HL-60 (cell line): ENCODE results near the gene SLC23A2.

ENCODE experiments used
- DNase-seq, 2 experiments: peaks; one replicate each; pipeline ENCODE4 v3.0.0-alpha.2; 2010 to 2020; ENCODE audit warnings: low read depth in 1 of 2, low spot score in 1 of 2
- H3K27ac ChIP-seq: fragments of 250-450 bp; sonication (Bioruptor Pico); replicated peaks from 2 replicates; pipeline ENCODE4 v1.5.1; 2020; ENCODE audit warnings: mild to moderate bottlenecking, moderate library complexity
- H3K27me3 ChIP-seq: fragments of 250-450 bp; sonication (Bioruptor Pico); 2 replicates; pipeline ENCODE4 v1.5.1; 2021; ENCODE audit warnings: mild to moderate bottlenecking, moderate library complexity; ENCODE audit not compliant: insufficient read depth, poor library complexity, severe bottlenecking
- H3K4me3 ChIP-seq: replicated peaks from 2 replicates; pipeline ENCODE4 v1.5.1; 2011; ENCODE audit warnings: mild to moderate bottlenecking, control low read depth, low read length; ENCODE audit not compliant: insufficient read depth
- GABPA ChIP-seq: IDR thresholded peaks from 2 replicates; pipeline ENCODE4 v1.6.1; 2012; ENCODE audit warnings: low read depth
- POLR2AphosphoS5 ChIP-seq: IDR thresholded peaks from 2 replicates; pipeline ENCODE4 v1.6.1; 2012; ENCODE audit warnings: low read depth
- SPI1 ChIP-seq: IDR thresholded peaks from 2 replicates; pipeline ENCODE4 v1.6.1; 2012; ENCODE audit warnings: low read depth, mild to moderate bottlenecking, borderline replicate concordance
- TF ChIP-seq, protein P1 (sequence below): IDR thresholded peaks from one replicate; pipeline ENCODE4 v1.5.1; 2011; ENCODE audit warnings: low read length, control low read depth, inconsistent platforms; ENCODE audit not compliant: insufficient read depth
- TF ChIP-seq, protein P2 (sequence below): IDR thresholded peaks from 2 replicates; pipeline ENCODE4 v1.6.1; 2012; ENCODE audit warnings: low read depth; ENCODE audit not compliant: insufficient replicate concordance

The SLC23A2 gene

GRCh38 chr20:4972506-4973251 is 28.6 kb downstream of the SLC23A2 start:
- TF ChIP-seq, protein P1, sequence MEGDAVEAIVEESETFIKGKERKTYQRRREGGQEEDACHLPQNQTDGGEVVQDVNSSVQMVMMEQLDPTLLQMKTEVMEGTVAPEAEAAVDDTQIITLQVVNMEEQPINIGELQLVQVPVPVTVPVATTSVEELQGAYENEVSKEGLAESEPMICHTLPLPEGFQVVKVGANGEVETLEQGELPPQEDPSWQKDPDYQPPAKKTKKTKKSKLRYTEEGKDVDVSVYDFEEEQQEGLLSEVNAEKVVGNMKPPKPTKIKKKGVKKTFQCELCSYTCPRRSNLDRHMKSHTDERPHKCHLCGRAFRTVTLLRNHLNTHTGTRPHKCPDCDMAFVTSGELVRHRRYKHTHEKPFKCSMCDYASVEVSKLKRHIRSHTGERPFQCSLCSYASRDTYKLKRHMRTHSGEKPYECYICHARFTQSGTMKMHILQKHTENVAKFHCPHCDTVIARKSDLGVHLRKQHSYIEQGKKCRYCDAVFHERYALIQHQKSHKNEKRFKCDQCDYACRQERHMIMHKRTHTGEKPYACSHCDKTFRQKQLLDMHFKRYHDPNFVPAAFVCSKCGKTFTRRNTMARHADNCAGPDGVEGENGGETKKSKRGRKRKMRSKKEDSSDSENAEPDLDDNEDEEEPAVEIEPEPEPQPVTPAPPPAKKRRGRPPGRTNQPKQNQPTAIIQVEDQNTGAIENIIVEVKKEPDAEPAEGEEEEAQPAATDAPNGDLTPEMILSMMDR, result no peak
- TF ChIP-seq POLR2AphosphoS5 (no peak), GABPA (no peak), SPI1 (no peak)
- no peak overlapping the region for H3K4me3 ChIP-seq
- no peak for DNase-seq
- H3K27me3 ChIP-seq, result no peaks in the 10 kb centered on the region
- H3K27ac ChIP-seq, result peak overlapping the region; percentile 32

- no peak overlapping the region for H3K27ac ChIP-seq
- no peaks in the 10 kb centered on the region for H3K27me3 ChIP-seq
- TF ChIP-seq, protein P2, sequence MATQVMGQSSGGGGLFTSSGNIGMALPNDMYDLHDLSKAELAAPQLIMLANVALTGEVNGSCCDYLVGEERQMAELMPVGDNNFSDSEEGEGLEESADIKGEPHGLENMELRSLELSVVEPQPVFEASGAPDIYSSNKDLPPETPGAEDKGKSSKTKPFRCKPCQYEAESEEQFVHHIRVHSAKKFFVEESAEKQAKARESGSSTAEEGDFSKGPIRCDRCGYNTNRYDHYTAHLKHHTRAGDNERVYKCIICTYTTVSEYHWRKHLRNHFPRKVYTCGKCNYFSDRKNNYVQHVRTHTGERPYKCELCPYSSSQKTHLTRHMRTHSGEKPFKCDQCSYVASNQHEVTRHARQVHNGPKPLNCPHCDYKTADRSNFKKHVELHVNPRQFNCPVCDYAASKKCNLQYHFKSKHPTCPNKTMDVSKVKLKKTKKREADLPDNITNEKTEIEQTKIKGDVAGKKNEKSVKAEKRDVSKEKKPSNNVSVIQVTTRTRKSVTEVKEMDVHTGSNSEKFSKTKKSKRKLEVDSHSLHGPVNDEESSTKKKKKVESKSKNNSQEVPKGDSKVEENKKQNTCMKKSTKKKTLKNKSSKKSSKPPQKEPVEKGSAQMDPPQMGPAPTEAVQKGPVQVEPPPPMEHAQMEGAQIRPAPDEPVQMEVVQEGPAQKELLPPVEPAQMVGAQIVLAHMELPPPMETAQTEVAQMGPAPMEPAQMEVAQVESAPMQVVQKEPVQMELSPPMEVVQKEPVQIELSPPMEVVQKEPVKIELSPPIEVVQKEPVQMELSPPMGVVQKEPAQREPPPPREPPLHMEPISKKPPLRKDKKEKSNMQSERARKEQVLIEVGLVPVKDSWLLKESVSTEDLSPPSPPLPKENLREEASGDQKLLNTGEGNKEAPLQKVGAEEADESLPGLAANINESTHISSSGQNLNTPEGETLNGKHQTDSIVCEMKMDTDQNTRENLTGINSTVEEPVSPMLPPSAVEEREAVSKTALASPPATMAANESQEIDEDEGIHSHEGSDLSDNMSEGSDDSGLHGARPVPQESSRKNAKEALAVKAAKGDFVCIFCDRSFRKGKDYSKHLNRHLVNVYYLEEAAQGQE, result no peak
- TF ChIP-seq GABPA, result no peak
- TF ChIP-seq POLR2AphosphoS5, result no peak
- no peak for TF ChIP-seq SPI1
- TF ChIP-seq, protein P1, result no peak
- DNase-seq, result no peak
- H3K4me3 ChIP-seq, result no peak overlapping the region
Observed at GRCh38 chr20:4971064-4971463, 30.2 kb downstream of the SLC23A2 start.

DNA sequence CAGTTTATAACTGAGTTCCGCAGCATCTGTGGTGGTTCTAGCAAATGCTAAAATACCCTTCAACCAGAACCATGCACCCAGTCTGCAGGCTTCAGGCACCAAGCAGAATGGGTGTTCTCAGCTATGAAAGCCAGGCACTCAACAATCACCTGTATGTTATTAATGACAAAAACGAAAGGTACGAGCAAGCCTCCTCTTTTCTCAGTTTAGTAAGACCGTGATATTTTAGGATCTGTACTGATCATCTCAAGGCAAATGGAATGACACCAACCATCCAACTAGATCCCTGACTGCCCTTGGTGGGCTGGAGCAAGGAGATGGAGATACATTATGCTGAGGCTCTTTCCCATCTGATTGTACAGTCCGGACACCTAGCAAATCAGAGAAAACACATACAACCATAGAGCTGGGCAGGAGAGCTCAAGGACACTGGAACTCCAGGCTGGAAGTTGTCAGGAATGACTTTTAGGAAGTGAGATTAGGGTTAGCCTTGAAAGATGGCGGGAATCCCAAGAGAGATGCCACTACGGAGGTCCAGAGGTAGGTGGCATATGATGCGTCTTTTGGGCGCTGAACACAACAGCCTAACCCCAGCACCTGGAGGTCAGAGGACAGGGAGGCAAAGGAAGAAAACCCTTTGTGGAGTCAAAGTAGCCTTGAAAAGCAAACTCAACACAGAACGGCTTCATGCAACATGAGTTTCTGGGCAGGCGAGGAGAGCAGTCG is 33.4 kb downstream of the SLC23A2 start:
- DNase-seq, result no peak
- no peak for TF ChIP-seq POLR2AphosphoS5
- TF ChIP-seq, protein P1, result no peak
- no peak for TF ChIP-seq GABPA
- no peak for TF ChIP-seq SPI1
- TF ChIP-seq, protein P2, result no peak
- H3K27me3 ChIP-seq, result no peaks in the 10 kb centered on the region
- H3K27ac ChIP-seq, result no peak overlapping the region
- no peak overlapping the region for H3K4me3 ChIP-seq
